Measurements from ENCODE around the gene BANF1.

Gene BANF1

DNA sequence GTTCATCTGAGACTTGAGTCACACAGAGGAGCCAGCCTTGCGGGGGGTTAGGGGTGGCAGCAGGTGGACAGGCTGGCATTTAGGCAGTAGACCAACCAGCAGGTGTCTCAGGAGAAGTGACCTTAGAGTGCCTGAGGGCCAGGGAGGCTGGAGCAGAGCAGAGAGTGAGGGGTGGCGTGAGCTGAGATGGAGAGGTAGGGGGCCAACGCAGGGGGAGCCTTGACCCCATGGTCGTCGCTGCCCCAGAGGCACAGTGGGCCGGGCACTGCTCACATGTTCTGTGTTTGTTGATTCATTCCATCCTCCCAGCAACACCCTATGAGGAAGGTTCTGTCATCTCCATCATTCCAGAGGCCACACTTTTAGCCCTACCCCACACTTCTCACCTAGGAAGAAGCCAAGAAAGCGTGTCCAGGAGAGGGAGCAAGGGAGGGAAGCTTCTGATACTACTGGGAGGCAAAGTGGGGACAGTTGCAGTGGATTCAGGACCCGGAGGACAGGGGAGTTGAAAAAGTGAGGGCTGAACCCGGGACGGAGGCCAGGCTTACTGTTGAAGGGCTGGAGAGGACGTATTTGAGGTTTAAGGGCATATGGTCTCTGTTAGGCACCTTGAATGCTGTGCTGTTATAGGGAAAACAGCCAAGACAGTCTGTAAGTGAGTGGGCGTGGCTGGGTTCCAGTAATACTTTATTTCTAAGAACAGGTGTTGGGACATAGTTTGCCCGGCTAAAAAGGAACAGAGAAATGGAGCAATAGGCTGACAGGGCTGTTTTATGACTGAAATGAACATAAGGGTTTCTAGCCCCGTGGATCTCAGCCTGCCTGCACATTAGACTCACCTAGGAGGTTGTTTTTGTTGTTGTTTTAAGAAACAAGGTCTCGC is 33.5 kb upstream of the BANF1 start:
- H3K9me3 ChIP-seq (ENCODE audit: insufficient read depth, low read length), result no peaks in the 10 kb centered on the region
- peaks cover 56% of the 10 kb centered on the region for H3K36me3 ChIP-seq (replicated peaks; ENCODE audit: low read depth, low read length)
- no peak overlapping the region for H3K4me3 ChIP-seq (ENCODE audit: low read length)
- no peak overlapping the region for H3K9ac ChIP-seq (ENCODE audit: low read length)
- H3K79me2 ChIP-seq (ENCODE audit: low read length), result peaks cover 9% of the 10 kb centered on the region
- no peaks in the 10 kb centered on the region for H3K4me1 ChIP-seq (ENCODE audit: low read length)
- H4K20me1 ChIP-seq (ENCODE audit: insufficient read depth, low read length), result no peaks in the 10 kb centered on the region
- no peaks in the 10 kb centered on the region for H3K27me3 ChIP-seq (ENCODE audit: low read depth, low read length)
- H3K27ac ChIP-seq (ENCODE audit: low read length), result no peak overlapping the region
- H3K4me2 ChIP-seq (ENCODE audit: low read length), result no peak overlapping the region
- H2AFZ ChIP-seq (ENCODE audit: low read depth, low read length), result no peak overlapping the region
- TF ChIP-seq, protein P1, sequence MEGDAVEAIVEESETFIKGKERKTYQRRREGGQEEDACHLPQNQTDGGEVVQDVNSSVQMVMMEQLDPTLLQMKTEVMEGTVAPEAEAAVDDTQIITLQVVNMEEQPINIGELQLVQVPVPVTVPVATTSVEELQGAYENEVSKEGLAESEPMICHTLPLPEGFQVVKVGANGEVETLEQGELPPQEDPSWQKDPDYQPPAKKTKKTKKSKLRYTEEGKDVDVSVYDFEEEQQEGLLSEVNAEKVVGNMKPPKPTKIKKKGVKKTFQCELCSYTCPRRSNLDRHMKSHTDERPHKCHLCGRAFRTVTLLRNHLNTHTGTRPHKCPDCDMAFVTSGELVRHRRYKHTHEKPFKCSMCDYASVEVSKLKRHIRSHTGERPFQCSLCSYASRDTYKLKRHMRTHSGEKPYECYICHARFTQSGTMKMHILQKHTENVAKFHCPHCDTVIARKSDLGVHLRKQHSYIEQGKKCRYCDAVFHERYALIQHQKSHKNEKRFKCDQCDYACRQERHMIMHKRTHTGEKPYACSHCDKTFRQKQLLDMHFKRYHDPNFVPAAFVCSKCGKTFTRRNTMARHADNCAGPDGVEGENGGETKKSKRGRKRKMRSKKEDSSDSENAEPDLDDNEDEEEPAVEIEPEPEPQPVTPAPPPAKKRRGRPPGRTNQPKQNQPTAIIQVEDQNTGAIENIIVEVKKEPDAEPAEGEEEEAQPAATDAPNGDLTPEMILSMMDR (IDR thresholded peaks at IDR 0.05; ENCODE audit: low read depth, low read length), result no peak

DNA sequence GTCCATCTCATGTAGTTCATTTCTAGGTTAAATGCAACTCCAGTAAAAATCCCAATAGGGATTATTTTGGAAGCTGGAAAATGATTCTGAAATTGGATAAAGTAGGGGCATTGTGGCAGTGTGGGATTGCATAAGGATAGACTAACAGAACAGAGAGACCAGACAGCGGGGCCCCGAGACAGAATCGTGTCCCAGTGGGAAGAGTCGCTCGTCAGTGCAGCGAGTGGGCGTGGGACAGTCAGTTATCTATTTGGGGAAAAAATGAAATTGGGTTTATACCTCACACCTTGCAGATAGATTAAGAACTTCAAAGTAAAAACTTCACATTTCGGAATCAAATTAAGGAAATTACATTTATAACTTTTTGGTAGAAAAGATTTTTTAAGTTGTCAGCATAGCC is 30.2 kb upstream of the BANF1 start:
- H3K79me2 ChIP-seq (ENCODE audit: low read length), result no peaks in the 10 kb centered on the region
- H3K27me3 ChIP-seq (ENCODE audit: low read depth, low read length), result no peaks in the 10 kb centered on the region
- no peak overlapping the region for H3K4me2 ChIP-seq (ENCODE audit: low read length)
- H2AFZ ChIP-seq (ENCODE audit: low read depth, low read length), result no peak overlapping the region
- H4K20me1 ChIP-seq (ENCODE audit: insufficient read depth, low read length), result no peaks in the 10 kb centered on the region
- no peak overlapping the region for H3K4me3 ChIP-seq (ENCODE audit: low read length)
- TF ChIP-seq, protein P1 (IDR thresholded peaks at IDR 0.05; ENCODE audit: low read depth, low read length), result no peak
- no peak for TF ChIP-seq EZH2phosphoT487 (IDR thresholded peaks at IDR 0.05; ENCODE audit: low read depth)
- H3K36me3 ChIP-seq (replicated peaks; ENCODE audit: low read depth, low read length), result peaks cover 41% of the 10 kb centered on the region
- H3K9me3 ChIP-seq (ENCODE audit: insufficient read depth, low read length), result no peaks in the 10 kb centered on the region
- H3K4me1 ChIP-seq (ENCODE audit: low read length), result no peaks in the 10 kb centered on the region
- no peak overlapping the region for H3K9ac ChIP-seq (ENCODE audit: low read length)
- H3K27ac ChIP-seq (ENCODE audit: low read length), result no peak overlapping the region

DNA sequence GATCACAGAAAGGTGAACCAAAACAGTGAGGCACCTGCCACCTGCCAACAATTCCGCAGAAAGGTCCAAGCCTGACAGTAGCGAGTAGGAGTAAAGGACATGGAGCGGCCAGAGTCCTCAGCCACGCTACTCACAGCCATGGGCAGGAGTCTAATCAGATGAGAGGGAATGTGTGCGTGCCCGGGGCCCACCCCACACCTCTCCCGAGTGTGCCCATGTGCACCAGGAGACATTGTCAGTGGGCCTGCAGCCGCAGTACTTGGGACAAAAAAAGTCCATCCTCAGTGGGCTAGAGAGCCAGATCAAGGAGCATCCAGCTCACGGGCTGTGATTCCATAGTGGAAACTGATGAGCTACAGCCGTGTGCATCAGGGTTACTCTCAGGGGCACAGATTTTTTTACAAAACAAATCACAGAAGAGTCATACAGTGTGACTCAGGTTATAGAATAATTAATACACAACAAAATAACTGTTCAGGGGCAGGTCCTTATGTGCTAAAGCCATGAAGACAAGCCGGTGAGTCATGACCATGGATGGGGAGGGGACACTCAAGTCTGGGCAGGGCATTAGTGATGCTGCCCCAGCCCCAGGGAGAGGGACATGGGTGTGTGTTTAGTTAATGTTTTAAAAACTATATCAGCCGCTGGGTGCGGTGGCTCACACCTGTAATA is 28.7 kb upstream of the BANF1 start:
- no peaks in the 10 kb centered on the region for H3K4me1 ChIP-seq (ENCODE audit: low read length)
- no peak overlapping the region for H3K27ac ChIP-seq (ENCODE audit: low read length)
- H3K79me2 ChIP-seq (ENCODE audit: low read length), result no peaks in the 10 kb centered on the region
- no peaks in the 10 kb centered on the region for H3K9me3 ChIP-seq (ENCODE audit: insufficient read depth, low read length)
- H2AFZ ChIP-seq (ENCODE audit: low read depth, low read length), result no peak overlapping the region
- H3K4me2 ChIP-seq (ENCODE audit: low read length), result no peak overlapping the region
- no peaks in the 10 kb centered on the region for H3K27me3 ChIP-seq (ENCODE audit: low read depth, low read length)
- H3K36me3 ChIP-seq (replicated peaks; ENCODE audit: low read depth, low read length), result peaks cover 37% of the 10 kb centered on the region
- H3K9ac ChIP-seq (ENCODE audit: low read length), result no peak overlapping the region
- H4K20me1 ChIP-seq (ENCODE audit: insufficient read depth, low read length), result no peaks in the 10 kb centered on the region
- TF ChIP-seq EZH2phosphoT487 (IDR thresholded peaks at IDR 0.05; ENCODE audit: low read depth), result no peak
- TF ChIP-seq, protein P1 (IDR thresholded peaks at IDR 0.05; ENCODE audit: low read depth, low read length), result no peak
- no peak overlapping the region for H3K4me3 ChIP-seq (ENCODE audit: low read length)

DNA sequence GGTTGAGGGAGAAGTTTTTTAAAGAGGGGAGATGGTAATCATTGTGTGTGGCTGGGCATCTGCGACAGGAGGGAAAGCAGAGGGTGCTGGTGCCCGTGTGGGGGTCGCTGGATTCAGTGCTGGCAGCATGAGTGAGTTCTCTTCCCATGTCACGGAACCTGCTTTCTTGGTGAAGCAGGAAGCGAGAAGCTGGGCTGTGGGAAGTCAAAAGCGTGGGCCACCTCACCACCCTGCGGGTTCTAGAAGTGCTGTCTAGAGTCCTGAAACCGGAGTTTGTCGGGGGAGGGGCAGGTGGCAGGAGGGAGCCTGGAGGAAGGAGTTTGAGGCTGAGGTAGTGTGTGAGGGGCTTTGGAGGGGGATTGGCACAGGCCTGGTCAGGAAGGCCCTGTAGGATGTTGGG is 26.5 kb upstream of the BANF1 start:
- H3K9ac ChIP-seq (ENCODE audit: low read length), result no peak overlapping the region
- H4K20me1 ChIP-seq (ENCODE audit: insufficient read depth, low read length), result no peaks in the 10 kb centered on the region
- no peaks in the 10 kb centered on the region for H3K79me2 ChIP-seq (ENCODE audit: low read length)
- H3K36me3 ChIP-seq (replicated peaks; ENCODE audit: low read depth, low read length), result peaks cover 28% of the 10 kb centered on the region
- H2AFZ ChIP-seq (ENCODE audit: low read depth, low read length), result no peak overlapping the region
- no peak overlapping the region for H3K4me3 ChIP-seq (ENCODE audit: low read length)
- no peak for TF ChIP-seq EZH2phosphoT487 (IDR thresholded peaks at IDR 0.05; ENCODE audit: low read depth)
- TF ChIP-seq, protein P1 (IDR thresholded peaks at IDR 0.05; ENCODE audit: low read depth, low read length), result no peak
- no peaks in the 10 kb centered on the region for H3K4me1 ChIP-seq (ENCODE audit: low read length)
- no peaks in the 10 kb centered on the region for H3K9me3 ChIP-seq (ENCODE audit: insufficient read depth, low read length)
- H3K27ac ChIP-seq (ENCODE audit: low read length), result no peak overlapping the region
- no peak overlapping the region for H3K4me2 ChIP-seq (ENCODE audit: low read length)
- no peaks in the 10 kb centered on the region for H3K27me3 ChIP-seq (ENCODE audit: low read depth, low read length)
